Tongue (tissue), 2 donors: ENCODE data around the gene URB1. TPM values are rescaled to one million over a fixed set of nuclear protein-coding genes. Genes with fewer than 3 reads are reported as not detected.
A peak's percentile ranks its signal among the peaks of the same experiment; 100 is the strongest.

ENCODE experiments used
- DNase-seq: peaks from one replicate; pipeline ENCODE4 v3.0.0-alpha.2; 2015
- total RNA-seq: library from RNA; depleted of rRNA; stranded (reverse); fragments of >200 nt; gene quantifications from one replicate; pipeline ENCODE4 v1.2.3, GENCODE V29; 2014

The URB1 gene
- total RNA-seq, 1 donor from 2014 or later: 25.0 TPM

- DNase-seq: no peak
These were observed 51.7 kb downstream of the URB1 start for GRCh38 chr21:32340863-32341848.

- DNase-seq: no peak
These were observed 54.4 kb downstream of the URB1 start for GRCh38 chr21:32338209-32338921.

GRCh38 chr21:32337206-32337605 is 55.6 kb downstream of the URB1 start:
- DNase-seq: no peak

GRCh38 chr21:32336711-32337110 is 56.1 kb downstream of the URB1 start:
- no peak for DNase-seq

- DNase-seq: peak; percentile 34
These were observed 56.9 kb downstream of the URB1 start for GRCh38 chr21:32335601-32336575.

GRCh38 chr21:32334980-32335531 is 57.8 kb downstream of the URB1 start:
- no peak for DNase-seq

GRCh38 chr21:32333953-32334673 is 58.7 kb downstream of the URB1 start:
- DNase-seq: no peak

GRCh38 chr21:32332463-32332951 is 60.3 kb downstream of the URB1 start:
- DNase-seq: no peak

GRCh38 chr21:32331444-32332305 is 61.1 kb downstream of the URB1 start:
- peak; percentile 50 for DNase-seq

GRCh38 chr21:32330784-32331311 is 62.0 kb downstream of the URB1 start:
- no peak for DNase-seq

- DNase-seq: no peak
These were observed 63.0 kb downstream of the URB1 start for GRCh38 chr21:32329776-32330175.

GRCh38 chr21:32329331-32329730 is 63.5 kb downstream of the URB1 start:
- no peak for DNase-seq

GRCh38 chr21:32328595-32328994 is 64.2 kb downstream of the URB1 start:
- no peak for DNase-seq

GRCh38 chr21:32325706-32326105 is 67.1 kb downstream of the URB1 start:
- no peak for DNase-seq

GRCh38 chr21:32322676-32323075 is 70.1 kb downstream of the URB1 start:
- no peak for DNase-seq

GRCh38 chr21:32322103-32322502 is 70.7 kb downstream of the URB1 start:
- no peak for DNase-seq

GRCh38 chr21:32321480-32321879 is 71.3 kb downstream of the URB1 start:
- no peak for DNase-seq

GRCh38 chr21:32320726-32321125 is 72.1 kb downstream of the URB1 start:
- DNase-seq: no peak

- peak; percentile 36 for DNase-seq
These were observed 72.8 kb downstream of the URB1 start for GRCh38 chr21:32320059-32320458.

GRCh38 chr21:32319012-32319411 is 73.8 kb downstream of the URB1 start:
- no peak for DNase-seq
